ENCODE results near the gene FAM78B.

Gene FAM78B

GRCh38 chr1:166132496-166132895, 34.3 kb downstream of the FAM78B start:
- no peak for DNase-seq (ENCODE audit: low read depth)
- no peak for TF ChIP-seq CTCF (conservative IDR thresholded peaks at IDR 0.05; ENCODE audit: control insufficient read depth, insufficient read depth, low read depth, low read length)
- no peak overlapping the region for H3K4me3 ChIP-seq (ENCODE audit: control insufficient read depth, low read depth, low read length)

GRCh38 chr1:166129006-166129405, 37.8 kb downstream of the FAM78B start:
- no peak for DNase-seq (ENCODE audit: low read depth)
- no peak overlapping the region for H3K4me3 ChIP-seq (ENCODE audit: control insufficient read depth, low read depth, low read length)
- TF ChIP-seq CTCF (conservative IDR thresholded peaks at IDR 0.05; ENCODE audit: control insufficient read depth, insufficient read depth, low read depth, low read length), result no peak

GRCh38 chr1:166128195-166128594, 38.6 kb downstream of the FAM78B start:
- no peak overlapping the region for H3K4me3 ChIP-seq (ENCODE audit: control insufficient read depth, low read depth, low read length)
- DNase-seq (ENCODE audit: low read depth), result no peak
- no peak for TF ChIP-seq CTCF (conservative IDR thresholded peaks at IDR 0.05; ENCODE audit: control insufficient read depth, insufficient read depth, low read depth, low read length)

- no peak overlapping the region for H3K4me3 ChIP-seq (ENCODE audit: control insufficient read depth, low read depth, low read length)
- no peak for DNase-seq (ENCODE audit: low read depth)
- TF ChIP-seq CTCF (conservative IDR thresholded peaks at IDR 0.05; ENCODE audit: control insufficient read depth, insufficient read depth, low read depth, low read length), result no peak
Observed at GRCh38 chr1:166127003-166127402, 39.8 kb downstream of the FAM78B start.

- no peak for DNase-seq (ENCODE audit: low read depth)
- TF ChIP-seq CTCF (conservative IDR thresholded peaks at IDR 0.05; ENCODE audit: control insufficient read depth, insufficient read depth, low read depth, low read length), result no peak
- no peak overlapping the region for H3K4me3 ChIP-seq (ENCODE audit: control insufficient read depth, low read depth, low read length)
Observed at GRCh38 chr1:166122873-166123466, 43.8 kb downstream of the FAM78B start.

- TF ChIP-seq CTCF (conservative IDR thresholded peaks at IDR 0.05; ENCODE audit: control insufficient read depth, insufficient read depth, low read depth, low read length), result no peak
- DNase-seq (ENCODE audit: low read depth), result no peak
Observed at GRCh38 chr1:166121010-166121409, 45.8 kb downstream of the FAM78B start.

GRCh38 chr1:166120281-166120680, 46.5 kb downstream of the FAM78B start:
- DNase-seq (ENCODE audit: low read depth), result no peak
- H3K4me3 ChIP-seq (ENCODE audit: control insufficient read depth, low read depth, low read length), result no peak overlapping the region
- TF ChIP-seq CTCF (conservative IDR thresholded peaks at IDR 0.05; ENCODE audit: control insufficient read depth, insufficient read depth, low read depth, low read length), result no peak

More at GRCh38 chr1:166121010-166121409, 45.8 kb downstream of the FAM78B start:
- H3K4me3 ChIP-seq (ENCODE audit: control insufficient read depth, low read depth, low read length), result no peak overlapping the region
